NCI-H226 (cell line): ENCODE results near the gene EFHD2.
"Not testable (repeated sequence)": the region's sequence is repeated elsewhere in the genome, so short reads cannot be mapped to it uniquely, and the experiment has no call there.

Source experiments
- DNase-seq: peaks from one replicate; pipeline ENCODE4 v3.0.0-alpha.2; 2015

The EFHD2 gene

GRCh38 chr1:15389828-15390227 is 19.9 kb upstream of the EFHD2 start:
- not testable (repeated sequence) for DNase-seq

GRCh38 chr1:15390667-15391066 is 19.0 kb upstream of the EFHD2 start:
- no peak for DNase-seq

GRCh38 chr1:15391366-15391765 is 18.3 kb upstream of the EFHD2 start:
- DNase-seq = no peak

- DNase-seq = no peak
Measured at GRCh38 chr1:15393475-15394257, 16.0 kb upstream of the EFHD2 start.

- no peak for DNase-seq
Measured at GRCh38 chr1:15394258-15394690, 15.4 kb upstream of the EFHD2 start.

GRCh38 chr1:15397236-15397635 is 12.5 kb upstream of the EFHD2 start:
- no peak for DNase-seq

GRCh38 chr1:15399710-15400109 is 10.0 kb upstream of the EFHD2 start:
- DNase-seq = peak; percentile 38

GRCh38 chr1:15400627-15401026 is 9.1 kb upstream of the EFHD2 start:
- no peak for DNase-seq

- DNase-seq = no peak
Measured at GRCh38 chr1:15401391-15402055, 8.2 kb upstream of the EFHD2 start.

- no peak for DNase-seq
Measured at GRCh38 chr1:15402809-15403450, 6.8 kb upstream of the EFHD2 start.

GRCh38 chr1:15403962-15404580 is 5.6 kb upstream of the EFHD2 start:
- DNase-seq = no peak

GRCh38 chr1:15405106-15405850 is 4.4 kb upstream of the EFHD2 start:
- no peak for DNase-seq

GRCh38 chr1:15406614-15407559 is 2.8 kb upstream of the EFHD2 start:
- peak; percentile 70 for DNase-seq

- no peak for DNase-seq
Measured at GRCh38 chr1:15407580-15407979, 2.1 kb upstream of the EFHD2 start.

GRCh38 chr1:15408890-15409387 is 749 bp upstream of the EFHD2 start:
- peak; percentile 0 for DNase-seq

GRCh38 chr1:15410223-15410883 is 665 bp downstream of the EFHD2 start:
- DNase-seq = peak; percentile 1

- DNase-seq = peak; percentile 1
Measured at GRCh38 chr1:15410884-15411245, 1.2 kb downstream of the EFHD2 start.

GRCh38 chr1:15411593-15412137 is 2.0 kb downstream of the EFHD2 start:
- peak; percentile 45 for DNase-seq

GRCh38 chr1:15412175-15412800 is 2.6 kb downstream of the EFHD2 start:
- DNase-seq = peak; percentile 0

GRCh38 chr1:15412843-15413242 is 3.2 kb downstream of the EFHD2 start:
- no peak for DNase-seq
